ENCODE data around the gene BRD3OS. TPM values are rescaled to one million over a fixed set of nuclear protein-coding genes. Genes with fewer than 3 reads are reported as not detected.

The BRD3OS gene
- polyA plus RNA-seq, 1 of the 3 experiments (the other 2 are of a cell fraction): 23.1 TPM

GRCh38 chr9:134039386-134040175 is 14.3 kb downstream of the BRD3OS start (continued):
- TF ChIP-seq MAX (IDR thresholded peaks at IDR 0.05; ENCODE audit: low read depth) (no peak), IRF3 (IDR thresholded peaks at IDR 0.05; ENCODE audit: low read depth, low read length) (no peak), MXI1 (IDR thresholded peaks at IDR 0.05; ENCODE audit: low read depth, low read length) (no peak), TAF1 (IDR thresholded peaks at IDR 0.05; ENCODE audit: borderline replicate concordance, low read depth, low read length) (no peak)

DNA sequence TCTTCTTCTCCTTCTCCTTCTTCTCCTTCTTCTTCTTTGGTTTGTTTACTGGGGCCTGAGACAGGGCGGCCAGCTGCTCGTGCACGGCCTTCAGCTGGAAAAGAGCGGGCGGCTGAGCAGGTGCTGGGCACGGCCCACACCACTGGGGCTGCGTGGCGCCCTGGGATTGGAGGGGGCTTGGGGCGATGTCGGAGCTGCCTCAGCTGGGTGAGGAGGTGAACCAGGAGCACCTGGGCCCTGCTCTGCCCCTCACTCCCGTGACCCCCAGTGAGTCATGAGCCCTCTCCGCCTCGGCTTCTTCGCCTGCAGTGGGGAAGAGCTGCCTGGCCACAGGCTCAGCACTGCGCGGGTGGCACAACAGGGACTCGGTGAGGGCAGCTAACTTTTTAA is 14.9 kb downstream of the BRD3OS start:
- H3F3A ChIP-seq (replicated peaks; ENCODE audit: insufficient read depth): no peaks in the 10 kb centered on the region
- H3K4me1 ChIP-seq (ENCODE audit: control insufficient read depth in 1 of 2, insufficient read depth in 2 of 2, low read depth in 1 of 2, low read length in 1 of 2): peaks cover 0 to 18% of the 10 kb centered on the region in 2 experiments; a peak in 1 of 4 replicates
- H3K4me2 ChIP-seq: no peak overlapping the region
- H3K27ac ChIP-seq (ENCODE audit: low read depth in 2 of 2, low read length in 1 of 2): peak overlapping the region in 1 of 2 experiments; percentile 0; a peak in 1 of 4 replicates
- CTCF ChIA-PET: interaction anchor here (1.1 to 1.5 kb wide), 3 partner anchors 12 to 14 kb away, joined by 3 to 6 read pairs (median 4); no protein-coding TSS in a partner anchor
- POLR2A ChIA-PET: interaction anchor here (2.0 kb wide), 1 partner anchor 14 kb away, joined by 4 read pairs; no protein-coding TSS in a partner anchor
- no peak overlapping the region for H2AFZ ChIP-seq (ENCODE audit: low read depth)
- 95% methylated on average over 13 of the region's 17 CpGs for WGBS (ENCODE audit: low lambda C conversion rate)
- no peaks in the 10 kb centered on the region for H3K9me3 ChIP-seq
- TF ChIP-seq RCOR1 (IDR thresholded peaks at IDR 0.05; ENCODE audit: low read length): no peak
- no peak for TF ChIP-seq IRF3 (IDR thresholded peaks at IDR 0.05; ENCODE audit: low read depth, low read length)
- TF ChIP-seq CTCF (IDR thresholded peaks at IDR 0.05): no peak
- DNase-seq: no peak
- no peaks in the 10 kb centered on the region for H3K27me3 ChIP-seq (ENCODE audit: insufficient read depth)
- H3K79me2 ChIP-seq (ENCODE audit: insufficient read depth): no peaks in the 10 kb centered on the region
- peaks cover 40 to 47% of the 10 kb centered on the region in 2 experiments for H3K36me3 ChIP-seq (replicated peaks in 1 of 2; ENCODE audit: control insufficient read depth in 1 of 2, insufficient read depth in 2 of 2, low read length in 1 of 2)
- no peak overlapping the region for H3K9ac ChIP-seq
- no peaks in the 10 kb centered on the region for H3K9me2 ChIP-seq
- H3K4me3 ChIP-seq (ENCODE audit: low read depth in 2 of 2, low read length in 1 of 2): no peak overlapping the region
- H4K20me1 ChIP-seq (ENCODE audit: insufficient read depth): no peaks in the 10 kb centered on the region
